Testis (tissue), 3 donors: ENCODE results near the gene MARK2. TPM values are rescaled to one million over a fixed set of nuclear protein-coding genes. Genes with fewer than 3 reads are reported as not detected.

Experiments
- DNase-seq: peaks from one replicate; pipeline ENCODE4 v3.0.0-alpha.2; 2019
- H3K27ac ChIP-seq, 2 donors: fragments of 200-600 bp; sonication (generic); one replicate each; pipeline ENCODE4 v1.5.1; 2019
- H3K27me3 ChIP-seq: fragments of 200-600 bp; sonication (generic); one replicate; pipeline ENCODE4 v1.5.1; 2019
- H3K36me3 ChIP-seq: fragments of 200-600 bp; sonication (generic); one replicate; pipeline ENCODE4 v1.5.1; 2017; ENCODE audit warnings: low read depth; ENCODE audit errors: missing control alignments
- H3K4me1 ChIP-seq: fragments of 200-600 bp; sonication (generic); one replicate; pipeline ENCODE4 v1.5.1; 2019
- H3K4me3 ChIP-seq, 2 donors: fragments of 200-600 bp; sonication (generic); one replicate each; pipeline ENCODE4 v1.5.1; 2017 to 2019
- H3K9me3 ChIP-seq: fragments of 200-600 bp; sonication (generic); one replicate; pipeline ENCODE4 v1.5.1; 2017
- POLR2A ChIP-seq: fragments of 450-650 bp; IDR thresholded peaks from one replicate; pipeline ENCODE4 v1.6.1; 2017; ENCODE audit warnings: antibody characterized with exemption, mild to moderate bottlenecking, moderate library complexity
- WGBS, 2 donors: methylation state at CpG; one replicate each; pipeline ENCODE4 v1.1.5; 2018; 5-methylcytosine and 5-hydroxymethylcytosine counted together
- intact Hi-C: fragments of 100-400 bp; cut with DNase I; formaldehyde crosslinking; loops from one replicate; pipeline ENCODE4 v1.15.1; 2023; ENCODE audit warnings: low total_unique reads
- polyA plus RNA-seq: library from polyadenylated mRNA; stranded (reverse); fragments of 350-450 nt; fragmentation: Illumina TruSeq; extraction: RNeasy Lipid Tissue Mini Kit (QIAGEN cat#74804); gene quantifications from one replicate; pipeline ENCODE4 v1.2.3, GENCODE V29; 2014; ENCODE audit warnings: low read depth, low replicate concordance; ENCODE audit not compliant: insufficient read depth
- total RNA-seq, 2 donors: library from RNA; depleted of rRNA; stranded (reverse); fragments of >200 nt; gene quantifications; one replicate each; pipeline ENCODE4 v1.2.3, GENCODE V29; 2016
- TF ChIP-seq, protein P1 (sequence below), 3 experiments: fragments of 450-650 bp in 2 of 3; fragments of 200-600 bp in 1 of 3; sonication (generic) in 1 of 3; IDR thresholded peaks; one replicate each; pipeline ENCODE4 v1.5.1; 2016 to 2019; ENCODE audit warnings: antibody characterized with exemption in 3 of 3, mild to moderate bottlenecking in 2 of 3, moderate library complexity in 1 of 3

Gene MARK2
- total and polyA plus RNA-seq, 3 donors from 2014 or later = 24.7 to 52.8 (median 51.7) TPM

GRCh38 chr11:63938479-63939396 lies 99.8 kb downstream of the MARK2 start, which contains the start of gene NAA40:
Gene NAA40 (plus strand): TSS chr11:63939002. CDS start chr11:63939097, 95 bp downstream.
- TF ChIP-seq POLR2A = no peak
- TF ChIP-seq, protein P1, sequence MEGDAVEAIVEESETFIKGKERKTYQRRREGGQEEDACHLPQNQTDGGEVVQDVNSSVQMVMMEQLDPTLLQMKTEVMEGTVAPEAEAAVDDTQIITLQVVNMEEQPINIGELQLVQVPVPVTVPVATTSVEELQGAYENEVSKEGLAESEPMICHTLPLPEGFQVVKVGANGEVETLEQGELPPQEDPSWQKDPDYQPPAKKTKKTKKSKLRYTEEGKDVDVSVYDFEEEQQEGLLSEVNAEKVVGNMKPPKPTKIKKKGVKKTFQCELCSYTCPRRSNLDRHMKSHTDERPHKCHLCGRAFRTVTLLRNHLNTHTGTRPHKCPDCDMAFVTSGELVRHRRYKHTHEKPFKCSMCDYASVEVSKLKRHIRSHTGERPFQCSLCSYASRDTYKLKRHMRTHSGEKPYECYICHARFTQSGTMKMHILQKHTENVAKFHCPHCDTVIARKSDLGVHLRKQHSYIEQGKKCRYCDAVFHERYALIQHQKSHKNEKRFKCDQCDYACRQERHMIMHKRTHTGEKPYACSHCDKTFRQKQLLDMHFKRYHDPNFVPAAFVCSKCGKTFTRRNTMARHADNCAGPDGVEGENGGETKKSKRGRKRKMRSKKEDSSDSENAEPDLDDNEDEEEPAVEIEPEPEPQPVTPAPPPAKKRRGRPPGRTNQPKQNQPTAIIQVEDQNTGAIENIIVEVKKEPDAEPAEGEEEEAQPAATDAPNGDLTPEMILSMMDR (IDR thresholded peaks at IDR 0.05) = peak in 2 of 3 experiments; percentile 13 to 43
- peak within 1 kb of the TSS; percentile 40 to 73 for H3K27ac ChIP-seq
- no peaks in the 10 kb centered on the region for H3K9me3 ChIP-seq
- no peaks in the 10 kb centered on the region for H3K27me3 ChIP-seq
- peak; percentile 95 for DNase-seq
- H3K4me3 ChIP-seq = peak within 1 kb of the TSS; percentile 74 to 90
- H3K4me1 ChIP-seq = no peaks in the 10 kb centered on the region
- H3K36me3 ChIP-seq = no peaks in the 10 kb centered on the region
- WGBS, 2 donors = 0% methylated on average over 24 to 72 of the region's 92 CpGs
- intact Hi-C loops = no loop called here

GRCh38 chr11:63939397-63939891 lies 100.5 kb downstream of the MARK2 start:
- no peaks in the 10 kb centered on the region for H3K9me3 ChIP-seq
- WGBS, 2 donors = 1 to 3% methylated on average over 26 of the region's 26 CpGs
- H3K4me3 ChIP-seq = peak overlapping the region; percentile 74 to 90
- H3K27ac ChIP-seq = peak overlapping the region; percentile 40 to 71
- no peak for TF ChIP-seq POLR2A
- TF ChIP-seq, protein P1 (IDR thresholded peaks at IDR 0.05) = no peak
- no peaks in the 10 kb centered on the region for H3K27me3 ChIP-seq
- peaks cover 5% of the 10 kb centered on the region for H3K4me1 ChIP-seq
- DNase-seq = peak; percentile 30
- intact Hi-C loops = no loop called here
- H3K36me3 ChIP-seq = no peaks in the 10 kb centered on the region

GRCh38 chr11:63940786-63941185 lies 101.9 kb downstream of the MARK2 start:
- H3K4me3 ChIP-seq = no peak overlapping the region
- peaks cover 18% of the 10 kb centered on the region for H3K4me1 ChIP-seq
- H3K27me3 ChIP-seq = no peaks in the 10 kb centered on the region
- intact Hi-C loops = loop anchor here (10.0 kb wide), 1 partner anchor 176 kb away; the partner anchor contains the start of gene ZFTA
- no peak for TF ChIP-seq POLR2A
- TF ChIP-seq, protein P1 (IDR thresholded peaks at IDR 0.05) = no peak
- no peak for DNase-seq
- WGBS, 2 donors = 54 to 65% methylated on average over 6 of the region's 6 CpGs
- H3K36me3 ChIP-seq = no peaks in the 10 kb centered on the region
- no peak overlapping the region for H3K27ac ChIP-seq
- H3K9me3 ChIP-seq = no peaks in the 10 kb centered on the region

DNA sequence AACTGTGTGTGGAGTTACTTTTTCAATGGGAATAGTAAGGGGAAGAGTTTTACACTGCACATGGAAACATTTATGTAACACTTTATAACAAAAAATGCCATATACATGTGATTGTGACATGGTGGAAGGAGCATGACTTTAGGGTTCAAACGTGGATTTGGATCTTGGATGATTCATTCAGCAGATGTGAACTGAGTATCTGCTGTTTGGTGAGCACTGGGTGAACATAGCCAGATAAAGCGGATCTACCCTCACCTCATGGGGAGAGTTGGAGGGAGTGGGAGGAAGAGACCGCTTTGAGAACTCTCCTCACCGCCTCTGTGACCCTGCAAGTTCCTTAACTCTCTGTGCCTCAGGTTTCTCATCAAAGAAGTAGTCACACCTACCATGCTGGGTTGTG lies 103.0 kb downstream of the MARK2 start:
- Histone ChIP-seq H3K9me3 (no peaks in the 10 kb centered on the region), H3K4me1 (peaks cover 18% of the 10 kb centered on the region), H3K27ac (no peak overlapping the region), H3K4me3 (no peak overlapping the region), H3K27me3 (no peaks in the 10 kb centered on the region), H3K36me3 (no peaks in the 10 kb centered on the region)
- TF ChIP-seq POLR2A = no peak
- TF ChIP-seq, protein P1 (IDR thresholded peaks at IDR 0.05) = no peak
- DNase-seq = no peak
- WGBS, 2 donors = 73 to 82% methylated on average over 4 of the region's 4 CpGs
- intact Hi-C loops = loop anchor here (10.0 kb wide), 1 partner anchor 177 kb away; the partner anchor contains the start of gene ZFTA
